ENCODE results near the gene SPOCK1.

SPOCK1 gene

DNA sequence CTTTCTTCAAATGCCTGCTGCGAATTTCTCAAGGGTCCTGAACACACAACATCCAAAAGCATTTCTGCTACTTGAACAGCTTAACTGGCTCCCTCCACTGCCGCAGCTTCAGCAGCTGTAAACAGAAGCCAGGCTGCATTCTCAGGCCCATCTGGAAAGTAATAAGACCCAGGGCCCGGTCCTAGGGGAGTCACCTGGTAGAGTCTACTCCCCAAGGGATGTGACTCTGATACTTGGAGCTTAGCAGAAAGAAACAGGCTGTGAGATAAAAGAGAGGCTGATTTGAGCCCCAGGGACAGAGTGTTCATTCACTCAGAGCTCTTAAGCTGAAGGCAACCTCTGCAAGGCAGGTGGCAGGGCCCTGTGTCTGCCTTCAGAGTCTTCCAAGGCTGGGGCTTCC is 356.8 kb downstream of the SPOCK1 start:
- DNase-seq, result no peak

DNA sequence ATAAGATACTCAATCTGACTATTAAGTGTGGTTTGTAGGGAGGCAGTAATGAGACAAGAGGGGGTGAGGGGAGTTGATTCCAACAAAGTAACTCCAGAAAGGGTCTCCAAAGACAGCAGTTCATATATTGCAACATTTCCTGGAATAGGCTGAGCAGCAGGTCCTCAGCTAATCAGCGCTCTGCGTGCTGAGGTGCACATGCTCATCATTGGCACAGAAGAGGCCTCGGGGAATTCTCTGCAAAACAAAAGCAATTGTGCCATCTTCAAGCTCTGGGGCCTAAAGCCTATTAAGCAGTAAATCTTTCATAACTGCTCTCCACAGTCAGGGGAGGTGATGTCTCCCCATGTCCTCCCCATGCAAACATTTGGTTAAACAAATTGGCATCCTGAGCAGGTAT is 357.3 kb downstream of the SPOCK1 start:
- DNase-seq, result no peak

DNA sequence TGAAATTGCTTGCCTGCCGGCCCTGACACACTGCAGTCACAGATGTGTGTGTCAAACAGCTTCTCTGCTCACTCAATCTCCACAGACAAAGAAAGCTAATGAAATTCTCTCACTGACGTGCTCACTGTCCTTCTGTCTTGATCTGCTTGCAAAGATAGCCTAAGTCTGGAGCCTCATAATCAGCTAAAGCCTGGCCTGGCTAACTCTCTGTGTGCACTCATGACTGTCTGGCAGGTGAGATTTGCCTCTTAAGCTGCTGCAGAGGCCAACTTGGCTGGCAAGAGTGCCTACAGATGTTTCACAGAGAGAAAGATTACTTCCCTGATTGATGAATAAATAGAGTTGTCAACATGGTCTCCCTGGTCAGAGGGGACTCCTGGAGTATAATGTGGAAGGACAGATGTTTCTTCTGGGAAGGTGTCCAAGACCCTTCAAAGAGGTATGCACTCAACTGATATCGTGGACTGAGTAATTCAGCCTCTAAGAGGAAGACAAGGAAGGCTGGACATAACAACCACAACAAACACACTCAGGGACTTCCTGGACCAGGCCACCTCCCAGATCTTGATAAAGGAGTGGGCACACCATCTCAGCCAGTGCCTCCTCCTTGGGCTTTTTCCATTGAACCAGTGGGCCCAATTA is 362.0 kb downstream of the SPOCK1 start:
- DNase-seq, result no peak

DNA sequence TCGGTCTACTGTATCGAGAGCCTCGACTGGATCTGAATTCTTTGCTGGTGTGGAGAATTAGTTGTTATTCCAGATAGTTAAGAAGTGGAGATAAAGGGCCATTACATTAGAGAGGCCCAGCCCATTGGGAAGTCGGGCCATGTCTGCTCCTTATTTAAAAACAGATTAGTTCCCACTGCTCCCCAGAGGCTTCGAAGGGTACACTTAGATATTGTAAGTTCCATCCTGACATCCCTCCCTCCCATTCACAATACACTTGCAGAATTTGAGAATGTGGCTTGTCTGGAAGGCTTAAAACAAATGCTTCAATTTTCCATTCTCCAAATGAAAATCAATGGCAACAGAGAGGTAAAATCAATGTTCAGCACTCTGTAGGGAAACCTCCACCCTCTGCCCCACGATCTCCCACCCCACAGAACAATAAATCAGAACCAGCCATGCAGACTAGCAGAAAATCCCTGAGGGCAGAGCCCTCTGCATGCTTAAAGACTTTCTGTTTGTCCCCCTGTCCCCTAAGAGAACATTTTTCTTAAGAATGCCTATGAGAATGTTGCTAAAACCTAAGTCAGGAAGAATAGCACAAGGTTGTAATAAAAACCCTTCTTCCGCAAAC is 364.1 kb downstream of the SPOCK1 start:
- no peak for DNase-seq

DNA sequence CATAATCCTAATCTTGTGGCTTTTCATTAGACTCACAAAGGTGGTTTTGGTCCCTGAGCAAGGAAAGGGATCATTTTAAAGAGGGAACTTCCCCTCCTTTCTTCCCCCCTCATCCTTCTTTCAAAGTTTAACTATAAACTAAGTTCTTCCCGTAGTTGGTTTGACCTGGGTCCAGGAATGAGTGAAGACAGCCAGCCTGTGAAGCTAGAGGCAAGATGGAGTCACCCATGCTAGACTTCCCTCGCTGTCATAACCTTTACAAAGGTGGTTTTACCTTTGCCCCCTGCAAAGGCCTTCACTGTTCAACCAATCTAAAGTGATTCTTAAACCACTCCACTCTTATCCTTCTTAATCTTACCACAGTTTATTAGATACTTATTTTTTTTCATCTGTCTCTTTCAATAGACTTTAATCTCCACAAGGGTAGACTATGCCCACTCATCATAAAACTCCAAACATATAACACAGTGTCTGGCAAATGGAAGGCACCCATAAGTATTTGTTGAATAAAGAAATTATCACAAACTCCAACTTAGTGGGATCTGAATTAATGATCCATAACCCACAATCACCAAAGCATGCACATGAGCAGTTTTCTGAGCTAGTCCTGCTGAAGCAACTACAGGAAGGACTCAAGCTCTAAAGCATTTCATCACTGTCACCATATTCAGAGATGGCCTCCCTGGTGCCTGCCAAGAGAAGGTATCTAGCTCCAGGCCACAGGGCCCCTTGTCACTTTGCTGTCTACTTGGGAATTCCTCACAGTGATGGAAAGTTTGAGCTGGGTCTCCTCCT is 369.0 kb downstream of the SPOCK1 start:
- no peak for DNase-seq

DNA sequence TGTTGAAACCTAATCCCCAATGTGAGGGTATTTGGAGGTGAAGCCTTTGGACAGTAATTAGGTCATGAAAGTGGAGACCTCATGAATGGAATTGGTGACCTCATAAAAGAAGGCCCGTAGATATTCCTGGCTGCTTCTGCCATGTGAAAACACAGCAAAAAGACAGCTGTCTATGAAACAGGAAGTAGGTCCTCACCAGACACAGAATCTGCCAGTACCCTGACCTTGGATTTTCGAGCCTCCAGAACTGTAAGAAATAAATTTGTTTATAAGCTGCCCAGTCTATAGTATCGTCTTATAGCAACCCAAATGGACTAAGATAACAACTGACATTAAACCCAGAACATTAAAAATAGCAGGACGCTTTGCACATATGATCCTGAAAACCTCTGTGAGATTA is 371.1 kb downstream of the SPOCK1 start:
- DNase-seq, result no peak

DNA sequence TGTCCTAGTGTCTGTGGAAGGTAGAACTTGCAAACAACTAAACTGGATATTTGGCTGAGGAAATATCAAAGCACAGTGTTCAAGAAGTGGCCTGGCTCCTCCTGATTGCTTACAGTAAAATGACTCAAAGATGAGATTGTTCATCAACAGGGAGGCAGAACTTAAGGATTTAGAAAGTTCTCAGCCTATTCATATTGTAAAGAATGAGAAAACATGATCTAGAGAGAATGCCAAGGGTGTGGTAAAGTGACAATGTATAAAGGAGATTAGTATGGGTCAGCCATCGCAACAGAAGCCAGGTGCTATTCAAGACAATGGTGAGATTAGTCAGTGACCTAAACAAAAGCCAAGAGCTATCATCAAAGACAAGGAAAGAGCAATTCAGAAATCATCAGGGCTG is 372.3 kb downstream of the SPOCK1 start:
- no peak for DNase-seq

DNA sequence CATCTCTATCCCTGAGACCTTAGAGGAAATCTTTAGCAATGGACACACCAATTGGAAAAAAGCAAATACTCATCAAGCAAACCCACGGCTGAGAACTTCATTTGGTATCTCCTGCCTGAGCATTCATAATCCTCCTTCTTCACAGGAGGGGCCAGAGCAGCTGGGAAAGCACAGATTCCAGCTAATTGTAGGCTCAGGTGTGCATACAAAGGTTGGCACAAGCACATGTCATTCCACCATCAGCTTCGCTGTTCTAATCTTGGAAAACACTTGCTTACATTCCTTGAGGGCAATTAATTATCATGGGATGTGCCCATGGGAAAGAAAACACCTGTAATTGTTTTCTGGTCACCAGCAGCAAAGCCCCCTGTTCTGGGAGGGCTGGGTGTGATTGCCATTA is 376.6 kb downstream of the SPOCK1 start:
- DNase-seq, result no peak

DNA sequence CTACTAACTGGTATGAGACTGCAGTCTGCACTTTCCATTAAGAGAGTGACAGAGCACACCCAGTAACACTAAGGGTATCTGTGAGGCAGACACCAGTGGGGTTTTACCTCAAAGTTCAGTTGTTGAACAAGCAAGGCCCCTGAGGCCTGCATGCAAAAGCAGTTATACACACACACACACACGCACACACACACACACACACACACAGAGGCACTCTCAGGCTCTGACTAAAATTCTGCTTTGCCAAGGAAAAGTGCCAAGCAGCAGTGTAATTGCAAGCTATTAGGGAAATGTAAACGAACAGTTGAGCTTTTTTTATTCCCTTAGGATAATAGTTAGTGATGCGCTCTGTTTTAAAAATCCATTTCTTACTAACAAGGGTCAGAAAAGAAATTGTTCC is 377.1 kb downstream of the SPOCK1 start:
- DNase-seq, result no peak

DNA sequence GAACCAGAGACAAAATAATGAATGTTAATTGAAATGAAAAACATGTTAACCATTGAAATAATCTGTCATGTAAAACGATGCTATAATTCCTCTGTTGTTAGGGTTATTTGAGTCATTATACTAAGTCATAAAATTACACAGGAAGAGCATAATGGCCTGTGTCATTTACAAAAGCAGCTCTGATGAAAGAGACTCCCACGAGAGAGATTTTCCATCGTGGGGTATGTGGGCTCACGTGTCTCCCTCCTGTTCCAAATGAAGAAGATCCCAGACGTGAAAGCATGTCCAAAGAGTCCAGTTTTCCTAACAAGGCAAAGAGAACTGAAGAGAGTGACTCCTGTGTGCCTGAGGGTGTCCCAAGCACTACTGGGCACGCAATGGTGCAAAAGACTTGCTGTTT is 379.8 kb downstream of the SPOCK1 start:
- no peak for DNase-seq

DNA sequence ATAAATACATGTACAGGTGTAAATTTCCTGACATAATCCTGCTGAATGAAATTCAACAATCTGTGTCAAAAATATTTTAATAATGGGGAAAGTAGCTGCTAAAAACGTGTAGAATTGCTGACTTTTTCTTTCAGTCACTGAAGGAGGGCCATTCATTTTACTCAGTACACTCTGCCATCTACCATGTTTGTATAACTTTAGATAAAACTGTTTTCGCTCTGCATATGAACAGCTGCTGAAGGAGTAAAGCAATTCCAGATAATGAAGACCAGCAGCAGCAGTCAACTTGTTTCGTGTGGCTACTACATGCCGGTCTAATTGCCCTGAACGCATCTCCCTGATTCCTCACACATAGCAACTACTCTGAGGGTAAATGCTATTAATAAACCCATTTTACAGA is 380.5 kb downstream of the SPOCK1 start:
- no peak for DNase-seq

DNA sequence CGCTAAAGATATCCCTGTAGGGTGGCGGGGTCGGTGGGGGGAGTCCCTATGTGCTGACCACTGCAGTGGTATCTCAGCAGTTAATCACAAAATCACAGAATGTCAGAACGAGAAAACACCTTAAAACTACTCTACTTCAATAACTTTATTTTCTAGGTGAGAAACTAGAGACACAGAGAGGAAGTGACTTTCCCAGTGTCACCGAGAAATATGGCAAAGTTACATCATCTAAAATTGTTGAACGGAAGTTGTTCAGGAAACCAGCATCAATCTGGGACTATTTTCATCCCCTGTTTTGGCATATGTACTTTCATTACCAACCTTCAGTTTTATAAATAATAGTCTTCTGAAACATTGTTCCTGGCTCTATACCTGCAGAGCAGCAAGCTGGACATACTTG is 384.0 kb downstream of the SPOCK1 start:
- no peak for DNase-seq

DNA sequence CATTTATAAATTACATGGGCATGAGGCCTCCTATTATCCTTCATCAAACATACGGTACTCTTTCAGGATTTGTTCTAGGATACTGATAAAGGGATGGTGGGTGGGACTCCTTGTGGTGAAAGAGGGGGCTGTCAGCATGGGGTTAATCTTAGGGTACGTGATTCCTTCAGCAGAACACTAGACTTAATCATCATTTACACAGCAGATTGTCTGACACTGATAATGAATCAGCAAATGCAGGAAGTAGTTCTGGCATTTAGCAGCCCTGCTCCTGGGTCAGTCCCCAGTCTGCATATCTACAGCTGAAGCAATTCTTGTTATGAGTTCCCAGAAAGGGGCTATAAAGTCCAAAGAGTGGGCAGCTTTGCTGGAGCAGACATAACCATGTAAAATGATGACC is 384.6 kb downstream of the SPOCK1 start:
- no peak for DNase-seq

DNA sequence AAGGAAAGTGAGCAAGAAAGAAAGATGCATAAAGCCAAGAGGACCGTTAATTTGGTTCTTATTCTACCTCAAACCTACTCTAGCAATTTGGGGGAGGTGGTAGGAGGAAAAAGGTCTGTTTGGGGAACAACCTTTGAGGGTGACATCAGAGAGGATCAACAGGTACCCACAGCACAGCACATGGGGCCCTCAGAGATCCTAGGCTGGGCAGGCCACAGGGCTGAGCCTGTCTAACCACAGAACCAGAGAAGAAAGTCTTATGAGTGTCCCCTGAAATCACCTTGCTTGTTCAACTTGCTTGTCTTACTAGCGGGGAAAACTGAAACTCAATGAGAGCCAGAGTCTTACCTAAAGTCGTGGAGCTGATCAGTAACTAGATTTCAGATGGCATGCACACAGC is 385.2 kb downstream of the SPOCK1 start:
- no peak for DNase-seq

DNA sequence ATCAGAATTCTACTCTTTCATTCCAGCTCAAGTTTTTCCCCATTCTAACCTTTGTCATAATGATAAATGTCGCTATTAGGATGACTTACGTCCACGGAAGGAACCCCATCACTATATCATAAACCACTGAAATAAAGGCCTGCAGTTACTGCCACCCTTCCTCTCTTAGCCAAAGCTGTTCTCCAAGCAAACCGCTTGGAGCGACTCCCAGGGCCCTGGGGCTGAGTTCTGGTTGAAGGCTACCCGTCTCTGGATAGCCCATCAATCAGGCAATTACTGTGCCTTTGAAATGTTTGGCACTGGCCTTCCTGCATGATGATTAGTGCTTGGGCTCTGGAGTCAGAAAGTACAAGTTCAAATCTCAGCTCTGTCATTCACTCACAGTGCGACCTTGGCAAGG is 386.0 kb downstream of the SPOCK1 start:
- DNase-seq, result no peak

DNA sequence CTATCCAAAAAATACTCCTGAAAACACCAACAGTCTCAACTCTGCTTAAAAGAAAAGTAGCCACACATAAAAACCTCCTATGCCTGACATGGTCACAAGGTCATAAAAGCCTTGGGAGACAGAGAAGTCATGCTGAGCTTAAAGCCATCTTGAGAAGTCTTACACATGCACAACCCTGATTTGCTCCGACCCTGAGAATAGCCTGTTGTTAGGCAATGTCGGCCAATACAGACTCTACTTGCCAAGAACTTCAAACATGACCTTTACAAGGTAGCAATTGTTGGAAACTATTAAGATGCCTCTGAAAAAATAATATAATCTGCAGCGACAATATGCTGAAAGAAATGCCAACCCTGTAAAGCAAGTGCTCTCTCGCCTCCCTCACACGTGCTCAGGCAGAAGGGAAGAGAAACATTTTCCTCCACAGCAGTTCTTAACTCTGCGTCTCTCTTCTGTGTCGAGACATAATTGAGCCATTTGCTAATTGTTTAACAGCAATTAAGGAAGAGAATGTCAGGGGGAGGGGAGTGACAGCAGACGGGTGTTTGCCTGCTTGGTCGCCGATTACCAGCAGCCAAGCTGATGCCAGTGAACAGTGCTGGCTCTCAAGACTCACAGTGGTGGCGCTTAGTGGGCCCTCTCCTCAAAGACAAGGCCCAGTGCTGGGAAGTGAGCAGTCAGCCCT is 393.6 kb downstream of the SPOCK1 start:
- no peak for DNase-seq

DNA sequence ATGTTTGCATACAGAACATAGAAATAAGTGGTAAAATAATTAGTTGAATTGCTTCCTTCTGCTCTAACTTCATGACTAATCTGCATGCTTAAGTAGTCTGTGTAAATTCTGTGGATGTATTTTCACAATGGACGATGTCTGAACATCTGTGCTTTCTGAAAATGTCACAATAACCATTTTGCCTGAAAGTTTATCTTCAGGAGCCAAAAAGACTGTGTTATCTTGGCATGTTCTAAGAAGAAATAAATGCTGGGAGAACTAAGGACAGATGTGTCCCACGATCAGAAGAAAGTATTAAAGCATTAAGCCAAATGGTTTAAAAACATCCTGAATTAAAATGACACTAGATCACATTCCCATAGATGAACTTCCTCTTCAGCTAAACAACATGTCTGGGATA is 397.6 kb downstream of the SPOCK1 start:
- DNase-seq, result no peak

DNA sequence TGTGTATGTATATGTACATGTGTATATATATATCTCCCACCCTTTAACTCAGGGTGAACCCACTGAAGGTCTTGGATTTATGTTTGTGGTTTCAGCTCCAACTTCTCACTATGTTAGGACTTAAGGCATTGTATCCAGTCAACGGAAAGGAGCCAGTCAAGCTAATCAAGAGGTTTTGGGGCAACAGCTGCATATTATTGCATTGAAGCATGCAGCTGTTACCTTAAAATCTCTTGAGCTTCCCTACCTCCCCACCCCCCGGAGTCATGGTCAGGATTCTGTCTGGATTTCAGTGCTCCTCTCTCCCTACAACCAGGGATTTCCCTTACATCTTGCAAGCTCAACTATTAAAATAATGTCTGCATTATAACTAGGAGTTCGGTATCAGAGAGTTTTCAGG is 399.5 kb downstream of the SPOCK1 start:
- no peak for DNase-seq

DNA sequence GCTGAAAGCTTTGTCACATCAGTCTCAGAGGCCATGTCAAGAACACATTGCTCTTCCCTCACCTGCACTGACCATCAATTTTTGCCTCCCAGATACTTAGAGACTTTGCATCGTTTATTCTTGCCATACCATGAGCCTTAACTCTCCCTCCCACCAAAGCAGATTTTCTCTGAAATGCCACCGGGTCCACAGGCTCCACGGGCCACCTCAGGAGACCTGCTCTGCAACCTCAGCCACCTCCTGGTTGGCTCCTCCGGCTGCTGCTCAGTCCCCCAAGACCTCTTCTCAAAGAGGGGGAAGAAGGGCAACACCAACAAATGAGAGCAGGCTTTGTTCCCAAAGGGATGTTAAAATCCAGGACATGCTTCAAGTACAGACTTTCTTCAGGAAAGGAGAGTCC is 400.5 kb downstream of the SPOCK1 start:
- no peak for DNase-seq

DNA sequence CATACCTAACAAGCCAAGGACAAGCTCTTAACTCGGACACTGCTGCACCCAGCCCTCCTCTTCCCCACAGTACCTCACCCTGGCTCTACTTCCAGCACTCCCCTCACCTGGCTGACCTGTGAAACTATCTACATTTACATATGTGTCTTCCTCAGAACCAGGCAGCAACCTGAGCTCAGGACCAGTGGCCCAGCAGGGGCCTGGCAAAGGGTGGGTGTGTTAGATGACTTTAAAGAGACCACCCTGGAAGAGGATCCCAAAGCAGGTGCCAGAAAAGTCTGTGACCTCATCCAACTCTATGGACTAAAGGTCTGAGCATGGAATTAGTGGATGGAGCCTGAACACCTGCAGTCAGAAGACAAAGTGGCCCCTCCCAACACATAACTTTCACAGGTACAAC is 400.9 kb downstream of the SPOCK1 start:
- no peak for DNase-seq

DNA sequence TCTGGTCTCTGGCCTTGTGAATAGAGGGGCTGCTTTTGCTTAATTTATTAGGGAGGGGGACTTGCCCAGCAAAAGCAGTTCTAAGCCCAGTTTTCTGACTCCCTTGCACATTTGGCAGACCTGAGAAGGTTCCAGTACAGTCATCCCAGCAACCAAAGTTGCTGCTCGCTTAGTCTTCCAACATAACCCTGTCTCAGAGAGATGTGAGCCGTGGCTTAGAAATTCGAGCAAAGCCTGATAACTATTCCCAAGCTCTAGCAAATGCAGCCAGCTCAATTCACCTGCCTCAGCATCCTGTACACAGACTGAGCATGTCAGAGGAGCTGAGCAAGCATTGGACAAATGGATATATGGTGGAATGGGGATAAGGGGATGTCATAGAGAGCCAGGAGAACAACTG is 401.9 kb downstream of the SPOCK1 start:
- no peak for DNase-seq

DNA sequence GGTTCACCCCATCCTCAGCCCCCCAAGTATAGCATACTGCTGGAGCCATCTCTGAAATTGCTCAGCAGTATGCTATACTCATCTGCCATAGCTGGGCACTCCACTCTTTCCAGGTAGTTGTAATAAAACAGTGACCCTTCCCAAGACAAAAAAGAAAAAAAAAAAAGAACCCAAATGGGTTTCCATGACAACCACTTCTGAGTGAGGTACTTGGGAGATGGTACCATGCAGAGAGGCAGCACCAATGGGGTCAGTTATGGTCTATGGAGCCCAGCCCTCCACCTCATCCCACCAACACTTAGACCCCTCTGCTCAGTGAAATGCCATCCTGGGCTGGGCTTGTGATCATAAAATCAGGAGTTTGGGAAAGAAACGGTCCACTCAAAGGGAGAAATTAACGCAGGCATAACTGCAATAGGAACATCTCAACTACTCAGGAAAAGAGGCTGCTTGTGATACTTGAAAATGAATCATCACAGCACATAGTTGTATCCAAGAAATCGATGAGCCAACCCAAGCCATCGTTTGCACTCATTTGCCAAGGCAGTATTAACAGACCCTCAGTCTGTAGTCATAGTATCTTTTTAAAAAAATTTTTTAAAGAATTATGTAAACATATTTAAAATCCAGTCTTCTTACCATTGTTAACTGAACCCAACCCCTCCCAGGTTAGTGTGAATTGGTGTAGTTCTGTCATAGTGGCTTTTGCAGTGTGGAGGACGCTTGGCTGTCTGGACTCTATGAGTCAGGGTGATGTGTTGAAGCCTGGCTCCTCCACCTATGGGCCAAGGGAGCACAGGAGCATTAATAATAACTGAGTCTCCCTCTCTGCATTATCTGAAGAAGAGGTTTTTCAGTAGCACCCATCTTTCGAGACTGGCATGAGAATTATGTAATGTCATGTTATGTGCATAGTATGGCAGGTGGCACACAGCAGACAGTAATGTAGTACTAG is 402.7 kb downstream of the SPOCK1 start:
- DNase-seq, result no peak

DNA sequence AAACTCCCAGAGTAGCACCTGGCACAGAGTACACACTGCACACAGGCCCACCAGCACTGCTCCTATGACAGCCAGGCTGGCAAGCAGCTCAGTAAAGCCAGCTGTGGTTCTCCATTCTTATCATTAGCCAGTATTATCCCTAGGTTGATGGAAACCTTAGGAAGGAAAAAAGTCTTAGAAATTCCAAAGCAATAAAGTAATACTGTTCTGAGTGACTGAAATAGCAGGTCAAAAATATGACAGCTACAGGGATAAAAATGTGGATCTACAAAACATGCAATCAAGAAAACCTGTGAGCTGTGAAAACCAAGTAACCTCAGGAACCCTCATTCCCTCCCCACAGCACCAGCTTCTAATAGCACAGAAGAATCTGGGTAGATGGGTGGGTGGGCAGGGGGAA is 403.5 kb downstream of the SPOCK1 start:
- DNase-seq, result no peak
